ENCODE results near the gene APP.

- TF ChIP-seq TAF1 (IDR thresholded peaks at IDR 0.05; ENCODE audit: borderline replicate concordance, low read depth, low read length) (no peak), POLR2A (IDR thresholded peaks at IDR 0.05; ENCODE audit: low read depth, low read length) (no peak), POLR2AphosphoS5 (IDR thresholded peaks at IDR 0.05; ENCODE audit: low read depth, low read length) (no peak)
Measured at GRCh38 chr21:26171258-26172100, 909 bp upstream of the APP start.
